ENCODE data around the gene CDC23. TPM values are rescaled to one million over a fixed set of nuclear protein-coding genes. Genes with fewer than 3 reads are reported as not detected.

CDC23 gene
- total RNA-seq, 1 experiment from 2014 or later: 49.7 TPM

DNA sequence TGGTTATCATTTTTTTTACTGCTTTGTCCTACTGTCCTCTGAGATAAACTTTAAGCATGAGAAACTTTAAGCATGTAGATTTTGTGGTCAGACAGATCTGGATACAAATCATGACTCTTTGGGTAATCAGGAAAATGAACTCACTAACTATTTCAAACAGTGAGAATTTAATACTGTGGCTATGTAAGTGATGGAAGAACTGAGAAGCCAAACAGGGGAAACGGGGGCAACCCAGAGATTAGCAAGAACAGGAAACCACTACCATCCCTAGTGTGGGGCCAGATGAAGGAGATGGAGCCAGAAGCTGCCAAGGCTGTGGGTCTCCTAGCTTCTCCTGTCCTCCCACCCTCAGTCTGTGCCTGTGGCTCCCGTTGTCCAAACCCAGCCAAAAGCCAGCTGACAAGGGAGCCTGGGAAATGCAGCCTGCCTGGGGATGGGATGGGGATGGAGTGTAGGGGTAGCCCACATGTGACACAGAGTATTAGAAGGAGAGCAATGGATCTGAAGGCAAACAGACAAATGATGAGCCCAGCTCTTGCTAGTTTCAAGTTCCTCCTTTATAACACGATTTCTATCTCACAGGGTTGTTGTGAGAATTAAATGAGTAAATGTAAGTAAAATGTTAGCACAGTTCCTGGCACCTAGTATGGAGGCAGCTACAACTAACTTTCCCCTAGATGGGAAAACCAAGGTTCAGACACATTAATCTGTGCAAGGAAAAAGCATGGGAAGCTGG is 27.7 kb upstream of the CDC23 start:
- TF ChIP-seq, protein P1, sequence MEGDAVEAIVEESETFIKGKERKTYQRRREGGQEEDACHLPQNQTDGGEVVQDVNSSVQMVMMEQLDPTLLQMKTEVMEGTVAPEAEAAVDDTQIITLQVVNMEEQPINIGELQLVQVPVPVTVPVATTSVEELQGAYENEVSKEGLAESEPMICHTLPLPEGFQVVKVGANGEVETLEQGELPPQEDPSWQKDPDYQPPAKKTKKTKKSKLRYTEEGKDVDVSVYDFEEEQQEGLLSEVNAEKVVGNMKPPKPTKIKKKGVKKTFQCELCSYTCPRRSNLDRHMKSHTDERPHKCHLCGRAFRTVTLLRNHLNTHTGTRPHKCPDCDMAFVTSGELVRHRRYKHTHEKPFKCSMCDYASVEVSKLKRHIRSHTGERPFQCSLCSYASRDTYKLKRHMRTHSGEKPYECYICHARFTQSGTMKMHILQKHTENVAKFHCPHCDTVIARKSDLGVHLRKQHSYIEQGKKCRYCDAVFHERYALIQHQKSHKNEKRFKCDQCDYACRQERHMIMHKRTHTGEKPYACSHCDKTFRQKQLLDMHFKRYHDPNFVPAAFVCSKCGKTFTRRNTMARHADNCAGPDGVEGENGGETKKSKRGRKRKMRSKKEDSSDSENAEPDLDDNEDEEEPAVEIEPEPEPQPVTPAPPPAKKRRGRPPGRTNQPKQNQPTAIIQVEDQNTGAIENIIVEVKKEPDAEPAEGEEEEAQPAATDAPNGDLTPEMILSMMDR (IDR thresholded peaks at IDR 0.05; ENCODE audit: unreplicated experiment): no peak
- CTCF ChIA-PET: interaction anchor here (0.6 to 11.1 kb wide), 3 partner anchors 18 to 208 kb away, joined by 3 to 113 read pairs (median 3); no protein-coding TSS in a partner anchor
- Mint-ChIP-seq H3K4me3 (ENCODE audit: unreplicated experiment) (no peak overlapping the region), H3K36me3 (ENCODE audit: insufficient read depth, unreplicated experiment) (no peaks in the 10 kb centered on the region), H3K27ac (ENCODE audit: low read depth, unreplicated experiment) (no peak overlapping the region), H3K9me3 (ENCODE audit: unreplicated experiment) (no peaks in the 10 kb centered on the region), H3K27me3 (ENCODE audit: insufficient read depth, unreplicated experiment) (peaks cover 63% of the 10 kb centered on the region), H3K4me1 (ENCODE audit: insufficient read depth, unreplicated experiment) (no peaks in the 10 kb centered on the region)
- no TSS peak for BruUV-seq (replicated peaks)
- POLR2A ChIA-PET: interaction anchor here (0.7 to 1.3 kb wide), 2 partner anchors 62 to 224 kb away, joined by 3 to 5 read pairs; partner anchors contain the start of genes EGR1 and KIF20A
- no peak for DNase-seq (ENCODE audit: unreplicated experiment)
- intact Hi-C loops (cut with micrococcal nuclease): no loop called here

DNA sequence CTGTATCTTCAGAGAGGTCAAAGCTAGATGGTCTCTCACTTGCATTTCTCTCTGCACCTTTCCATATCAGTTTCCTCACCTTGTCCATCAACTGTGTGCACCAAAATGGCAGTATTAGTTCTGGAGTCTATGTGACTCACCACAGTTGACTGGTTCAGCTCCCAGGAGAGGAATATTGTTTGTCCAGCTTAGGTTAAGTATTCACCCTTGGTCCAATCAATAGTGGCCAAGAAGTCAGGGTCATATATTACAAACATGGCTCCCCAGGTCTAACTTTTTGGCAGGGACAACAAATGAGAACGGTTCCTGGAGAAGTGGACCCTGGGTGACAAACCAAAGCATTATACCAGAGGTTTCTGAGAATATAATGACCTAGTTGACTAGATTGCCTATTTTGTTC is 24.9 kb upstream of the CDC23 start:
- TF ChIP-seq, protein P1 (IDR thresholded peaks at IDR 0.05; ENCODE audit: unreplicated experiment): no peak
- CTCF ChIA-PET: interaction anchor here (1.2 to 11.1 kb wide), 2 partner anchors 16 to 114 kb away, joined by 4 to 113 read pairs; no protein-coding TSS in a partner anchor
- POLR2A ChIA-PET: interaction anchor here (1.0 kb wide), 1 partner anchor 94 kb away, joined by 3 read pairs; the partner anchor contains the start of gene CDC25C
- Mint-ChIP-seq H3K4me1 (ENCODE audit: insufficient read depth, unreplicated experiment) (no peaks in the 10 kb centered on the region), H3K4me3 (ENCODE audit: unreplicated experiment) (no peak overlapping the region), H3K27ac (ENCODE audit: low read depth, unreplicated experiment) (no peak overlapping the region), H3K27me3 (ENCODE audit: insufficient read depth, unreplicated experiment) (peaks cover 44% of the 10 kb centered on the region), H3K9me3 (ENCODE audit: unreplicated experiment) (no peaks in the 10 kb centered on the region), H3K36me3 (ENCODE audit: insufficient read depth, unreplicated experiment) (peaks cover 6% of the 10 kb centered on the region)
- no peak for DNase-seq (ENCODE audit: unreplicated experiment)
- intact Hi-C loops (cut with micrococcal nuclease): no loop called here
- BruUV-seq (replicated peaks): no TSS peak

DNA sequence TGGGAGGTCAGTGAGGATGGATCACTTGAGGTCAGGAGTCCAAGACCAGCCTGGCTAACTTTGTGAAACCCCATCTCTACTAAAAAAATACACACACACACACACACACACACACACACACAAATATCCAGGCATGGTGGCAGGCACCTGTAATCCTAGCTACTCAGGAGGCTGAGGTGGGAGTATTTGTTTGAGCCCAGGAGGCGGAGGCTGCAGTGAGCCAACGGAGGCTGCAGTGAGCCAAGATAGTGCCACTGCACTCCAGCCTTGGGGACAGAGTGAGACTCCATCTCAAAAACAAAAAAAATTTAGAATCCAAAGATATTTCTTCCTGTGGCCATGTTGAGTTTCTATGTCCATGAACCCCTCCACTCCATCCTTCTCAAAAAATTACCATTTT is 21.5 kb upstream of the CDC23 start:
- intact Hi-C loops (cut with micrococcal nuclease): no loop called here
- ChIA-PET POLR2A (interaction anchor here (1.3 to 2.4 kb wide), 2 partner anchors 12 to 21 kb away, joined by 3 to 8 read pairs; partner anchors contain the start of gene CDC23), CTCF (interaction anchor here (0.8 to 11.1 kb wide), 5 partner anchors 12 to 216 kb away, joined by 3 to 113 read pairs (median 4); partner anchors contain the start of gene KDM3B)
- no TSS peak for BruUV-seq (replicated peaks)
- H3K27me3 Mint-ChIP-seq (ENCODE audit: insufficient read depth, unreplicated experiment): peaks cover 10% of the 10 kb centered on the region
- H3K36me3 Mint-ChIP-seq (ENCODE audit: insufficient read depth, unreplicated experiment): peaks cover 6% of the 10 kb centered on the region
- H3K4me1 Mint-ChIP-seq (ENCODE audit: insufficient read depth, unreplicated experiment): peaks cover 5% of the 10 kb centered on the region
- no peak for DNase-seq (ENCODE audit: unreplicated experiment)
- TF ChIP-seq, protein P1 (IDR thresholded peaks at IDR 0.05; ENCODE audit: unreplicated experiment): no peak
- no peak overlapping the region for H3K27ac Mint-ChIP-seq (ENCODE audit: low read depth, unreplicated experiment)
- no peaks in the 10 kb centered on the region for H3K9me3 Mint-ChIP-seq (ENCODE audit: unreplicated experiment)
- no peak overlapping the region for H3K4me3 Mint-ChIP-seq (ENCODE audit: unreplicated experiment)

DNA sequence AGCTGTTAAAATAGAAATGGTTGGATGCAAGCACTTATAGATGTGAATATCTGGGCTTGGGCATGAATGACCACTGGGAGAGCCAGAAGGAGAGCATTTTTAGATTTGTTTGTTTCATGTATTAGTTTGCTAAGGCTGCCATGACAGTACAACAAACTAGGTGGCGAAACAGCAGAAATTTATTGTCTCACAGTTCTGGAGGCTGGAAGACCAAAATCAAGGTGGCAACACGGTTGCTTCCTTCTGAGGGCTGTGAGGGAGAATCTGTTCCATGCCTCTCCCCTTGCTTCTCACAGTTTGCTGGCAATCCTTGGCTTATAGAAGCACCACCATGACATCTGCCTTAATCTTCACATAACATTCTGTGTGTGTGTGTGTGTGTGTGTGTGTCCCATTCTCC is 20.2 kb upstream of the CDC23 start:
- H3K9me3 Mint-ChIP-seq (ENCODE audit: unreplicated experiment): no peaks in the 10 kb centered on the region
- H3K27ac Mint-ChIP-seq (ENCODE audit: low read depth, unreplicated experiment): no peak overlapping the region

More for the DNA sequence above, 20.2 kb upstream of the CDC23 start:
- peaks cover 6% of the 10 kb centered on the region for H3K36me3 Mint-ChIP-seq (ENCODE audit: insufficient read depth, unreplicated experiment)
- H3K4me3 Mint-ChIP-seq (ENCODE audit: unreplicated experiment): no peak overlapping the region
- BruUV-seq (replicated peaks): no TSS peak
- H3K27me3 Mint-ChIP-seq (ENCODE audit: insufficient read depth, unreplicated experiment): no peaks in the 10 kb centered on the region
- no peak for DNase-seq (ENCODE audit: unreplicated experiment)
- H3K4me1 Mint-ChIP-seq (ENCODE audit: insufficient read depth, unreplicated experiment): peaks cover 5% of the 10 kb centered on the region
- CTCF ChIA-PET: interaction anchor here (0.9 to 11.1 kb wide), 4 partner anchors 11 to 604 kb away, joined by 4 to 113 read pairs (median 17); partner anchors contain the start of gene KDM3B
- TF ChIP-seq, protein P1 (IDR thresholded peaks at IDR 0.05; ENCODE audit: unreplicated experiment): no peak
- intact Hi-C loops (cut with micrococcal nuclease): no loop called here
- POLR2A ChIA-PET: no interaction called here
